NCI-H69 (cell line): ENCODE measurements around the gene ARHGEF12.

Source experiments
- DNase-seq: peaks from one replicate; lab custom pipeline; 2025; lab: John Stamatoyannopoulos, UW

ARHGEF12 gene

GRCh38 chr11:120342678-120343077 lies 6.5 kb downstream of the ARHGEF12 start:
- no peak for DNase-seq

DNA sequence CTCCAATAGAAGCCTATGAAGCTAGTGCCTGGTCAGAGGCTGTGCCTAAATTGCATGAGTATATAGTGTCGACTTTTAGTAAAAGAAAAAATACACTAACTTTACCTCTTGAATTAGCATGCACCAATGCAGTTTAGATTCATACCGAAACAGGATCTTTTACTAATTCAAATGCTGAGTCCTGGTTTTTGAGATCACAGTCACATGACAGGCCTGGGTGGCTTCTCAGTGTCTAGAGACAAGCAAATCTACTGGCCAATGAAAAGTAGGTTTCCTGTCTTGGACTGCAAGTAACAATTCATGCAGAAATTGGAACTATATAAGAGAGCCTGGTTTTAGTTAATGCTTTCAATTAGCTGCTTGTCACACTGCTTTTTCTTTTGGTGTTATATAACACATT lies 7.2 kb downstream of the ARHGEF12 start:
- DNase-seq, result no peak

- DNase-seq, result no peak
These were observed 8.2 kb downstream of the ARHGEF12 start for GRCh38 chr11:120344302-120345004.

DNA sequence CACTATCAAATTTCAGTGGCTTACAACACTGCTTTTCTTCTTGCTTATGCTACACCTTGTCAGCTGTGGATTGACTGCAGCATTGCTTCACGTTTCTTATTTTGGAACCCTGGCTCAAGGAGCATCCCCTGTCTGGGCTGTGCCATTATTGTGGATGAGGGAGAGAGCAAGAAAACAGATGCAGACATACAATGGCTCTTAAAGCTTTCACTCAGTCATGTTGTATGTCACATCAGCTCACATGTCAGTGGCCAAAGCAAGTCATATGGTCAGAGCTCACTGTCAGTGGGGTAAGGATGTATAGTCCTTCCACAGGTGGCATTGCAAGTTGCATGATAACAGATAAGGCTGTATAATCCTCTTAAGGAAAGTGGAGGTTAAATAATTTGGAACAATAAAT lies 10.0 kb downstream of the ARHGEF12 start:
- peak; percentile 20 for DNase-seq

DNA sequence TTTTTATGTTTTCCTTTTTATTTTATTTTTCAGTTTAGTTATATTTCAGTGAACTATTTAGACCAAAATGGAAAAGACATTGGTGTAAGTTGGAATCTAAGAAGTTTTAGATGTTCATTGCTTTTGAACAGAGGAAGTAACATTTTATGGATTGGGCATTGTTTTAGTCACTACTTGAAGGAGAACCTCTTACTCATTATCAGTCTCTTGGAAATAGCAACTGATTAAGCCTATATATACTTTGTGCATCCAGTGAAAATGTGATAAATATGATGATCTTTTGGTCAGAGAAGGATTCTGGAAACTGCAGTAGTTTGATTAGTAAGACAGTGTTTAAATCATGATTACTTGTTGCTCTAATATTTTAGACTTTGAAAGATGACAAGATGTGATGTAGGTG lies 14.4 kb downstream of the ARHGEF12 start:
- no peak for DNase-seq

- no peak for DNase-seq
These were observed 16.2 kb downstream of the ARHGEF12 start for GRCh38 chr11:120352405-120352804.

GRCh38 chr11:120354068-120354467 lies 17.9 kb downstream of the ARHGEF12 start:
- DNase-seq, result no peak

DNA sequence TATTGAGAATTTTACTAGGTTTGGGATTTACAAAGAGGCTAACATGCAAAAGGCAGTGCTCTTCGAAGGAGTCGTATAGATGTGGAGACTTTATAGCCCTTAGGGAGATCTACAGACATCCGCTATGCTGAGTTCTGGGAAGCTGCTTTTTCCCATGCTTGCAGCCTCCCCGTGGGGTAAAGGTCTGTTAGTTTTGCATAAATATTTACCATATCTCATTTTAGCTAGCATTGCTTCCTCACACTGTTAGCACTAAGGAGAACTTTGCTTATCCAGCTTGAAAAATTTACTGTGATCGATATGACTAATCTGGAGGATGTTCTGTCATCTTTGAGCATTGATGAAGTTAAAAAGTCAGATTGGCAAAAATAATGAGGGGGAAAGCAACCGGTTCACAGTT lies 18.6 kb downstream of the ARHGEF12 start:
- peak; percentile 5 for DNase-seq

DNA sequence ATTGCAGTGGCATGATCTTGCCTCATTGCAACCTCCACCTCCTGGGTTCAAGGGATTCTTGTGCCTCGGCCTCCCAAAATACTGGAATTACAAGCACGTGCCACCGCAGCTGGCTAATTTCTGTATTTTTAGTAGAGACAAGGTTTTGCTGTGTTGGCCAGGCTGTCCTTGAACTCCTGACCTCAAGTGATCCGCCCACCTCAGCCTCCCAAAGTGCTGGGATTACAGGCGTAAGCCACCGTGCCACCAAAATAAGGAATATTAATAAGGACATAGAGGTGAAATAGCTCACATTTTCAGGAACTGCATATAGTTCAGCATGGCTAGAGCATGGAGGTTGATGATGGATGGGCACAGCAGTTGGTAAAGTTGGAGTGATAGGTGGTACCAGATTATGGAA lies 21.4 kb downstream of the ARHGEF12 start:
- DNase-seq, result no peak

GRCh38 chr11:120358729-120359128 lies 22.5 kb downstream of the ARHGEF12 start:
- no peak for DNase-seq

GRCh38 chr11:120363436-120363835 lies 27.2 kb downstream of the ARHGEF12 start:
- DNase-seq, result no peak

DNA sequence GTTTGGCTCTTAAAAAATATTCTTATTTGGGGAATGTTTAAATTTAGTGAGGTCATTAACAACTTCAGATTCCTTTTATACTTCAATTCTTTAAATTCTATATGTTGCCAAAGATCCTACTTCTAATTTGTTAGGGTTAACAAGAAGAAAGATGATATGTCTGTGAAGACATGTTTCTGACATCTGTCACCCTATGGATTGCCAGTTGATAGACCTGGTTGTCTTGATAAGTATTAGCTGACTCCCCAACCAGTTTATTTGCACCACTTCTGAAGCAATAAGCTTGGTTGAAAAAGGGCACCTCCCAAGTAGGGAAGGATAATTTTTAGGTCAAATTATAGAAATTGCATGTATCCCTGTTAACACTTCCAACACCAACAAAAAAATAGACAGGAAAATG lies 29.3 kb downstream of the ARHGEF12 start:
- DNase-seq, result no peak

- no peak for DNase-seq
These were observed 36.1 kb downstream of the ARHGEF12 start for GRCh38 chr11:120372296-120372695.

- DNase-seq, result no peak
These were observed 38.9 kb downstream of the ARHGEF12 start for GRCh38 chr11:120375076-120375475.

DNA sequence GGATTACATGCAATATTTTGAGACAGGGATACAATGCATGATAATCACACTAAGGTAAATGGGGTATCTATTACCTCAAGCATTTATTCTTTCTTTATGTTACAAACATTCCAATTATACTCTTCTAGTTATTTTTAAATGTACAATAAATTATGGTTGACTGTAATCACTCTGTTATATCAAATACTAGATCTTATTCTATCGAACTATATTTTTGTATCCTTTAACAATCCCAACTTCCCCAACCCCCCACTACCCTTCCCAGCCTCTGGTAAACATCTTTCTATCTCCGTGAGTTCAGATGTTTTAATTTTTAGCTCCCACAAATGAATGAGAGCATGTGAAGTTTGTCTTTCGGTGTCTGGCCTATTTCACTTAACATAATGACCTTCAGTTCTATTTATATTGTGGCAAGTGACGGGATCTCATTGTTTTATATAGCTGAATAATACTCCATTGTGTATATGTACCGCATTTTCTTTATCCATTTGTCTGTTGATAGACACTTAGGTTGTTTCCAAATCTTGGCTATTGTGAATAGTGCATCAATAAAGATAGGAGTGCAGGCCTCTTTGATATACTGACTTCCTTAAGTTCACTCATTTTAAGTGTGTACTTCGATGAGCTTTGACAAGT lies 40.5 kb downstream of the ARHGEF12 start:
- no peak for DNase-seq

DNA sequence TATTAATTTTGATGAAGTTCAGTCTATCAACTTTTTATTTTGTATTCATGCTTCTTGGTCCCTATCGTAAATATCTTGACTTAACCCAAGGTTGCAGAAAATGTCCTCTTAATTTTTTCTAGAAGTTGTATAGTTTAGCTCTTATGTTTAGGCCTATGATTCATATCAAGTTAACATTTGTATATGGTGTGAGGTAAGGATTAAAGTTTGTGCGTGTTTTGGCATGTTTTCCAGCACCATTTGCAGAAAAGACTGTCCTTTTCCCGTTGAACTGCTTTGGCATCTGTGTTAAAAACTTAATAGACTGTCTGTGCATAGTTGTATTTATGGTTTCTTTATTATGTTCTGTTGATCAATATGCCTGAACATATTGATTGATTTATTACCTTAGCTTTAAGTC lies 42.3 kb downstream of the ARHGEF12 start:
- no peak for DNase-seq

DNA sequence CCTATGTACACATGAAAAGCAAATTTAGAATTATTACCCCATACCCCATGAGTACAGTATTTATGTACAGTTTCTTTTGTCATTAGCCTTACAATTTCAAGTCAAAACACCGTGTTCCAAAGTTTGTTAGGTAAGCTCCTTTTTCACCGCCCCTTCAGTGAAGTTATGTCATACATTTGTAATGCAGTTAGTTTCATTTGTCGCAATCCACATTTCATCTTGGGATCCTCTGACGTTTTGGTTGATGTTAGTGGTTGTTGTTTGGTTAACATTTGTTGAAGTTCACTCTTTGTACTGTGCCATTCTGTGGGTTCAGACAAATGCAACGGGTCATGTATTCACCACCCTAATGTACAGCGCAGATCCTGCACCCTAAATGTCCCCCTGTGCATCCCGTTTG lies 45.2 kb downstream of the ARHGEF12 start:
- DNase-seq, result no peak

DNA sequence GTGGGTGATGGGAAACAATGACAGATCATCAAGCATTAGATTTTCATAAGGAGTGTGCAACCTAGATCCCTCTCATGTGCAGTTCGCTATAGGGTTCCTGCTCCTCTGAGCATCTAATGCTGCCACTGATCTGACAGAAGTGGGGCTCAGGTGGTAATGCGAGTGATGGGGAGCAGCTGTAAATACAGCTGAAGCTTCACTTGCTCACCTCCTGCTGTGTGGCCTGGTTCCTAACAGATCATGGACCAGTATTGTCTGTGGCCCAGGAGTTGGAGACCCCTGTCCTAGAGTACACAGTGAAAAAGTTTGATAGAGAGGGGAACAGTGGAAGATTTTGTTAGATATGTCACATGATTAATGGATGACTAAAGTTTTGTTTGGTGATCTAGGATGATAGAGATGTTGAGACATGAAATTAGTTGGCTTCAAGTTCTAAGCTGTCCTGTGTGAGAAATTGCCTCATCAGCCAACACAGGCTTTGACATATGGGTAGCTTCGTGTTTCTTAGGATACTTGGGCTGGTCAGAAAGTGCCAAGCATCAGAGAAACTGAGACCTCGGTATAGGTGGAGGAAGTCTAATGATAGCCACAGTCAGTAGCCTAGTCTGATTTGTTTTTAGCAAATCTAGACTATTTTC lies 47.4 kb downstream of the ARHGEF12 start:
- DNase-seq, result no peak

DNA sequence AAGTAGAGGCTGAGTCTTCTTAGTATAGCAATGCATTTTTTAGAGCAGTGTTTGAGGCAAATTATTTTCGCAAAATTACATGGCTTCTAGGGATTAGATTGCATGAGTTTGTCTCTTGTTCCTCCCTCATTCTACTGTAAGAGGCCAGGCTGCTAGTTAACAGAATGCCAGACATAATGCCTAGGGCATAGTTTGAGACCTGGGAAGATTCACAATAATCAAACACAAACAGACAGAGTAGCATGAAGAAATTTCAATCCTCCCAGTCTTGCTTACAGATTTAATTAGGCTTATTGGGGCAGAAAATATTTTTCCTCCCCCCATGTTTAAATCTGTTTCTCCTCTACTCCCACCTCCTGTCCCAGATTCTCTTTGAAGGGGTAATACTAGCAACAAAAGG lies 48.3 kb downstream of the ARHGEF12 start:
- DNase-seq, result peak; percentile 14

- no peak for DNase-seq
These were observed 48.9 kb downstream of the ARHGEF12 start for GRCh38 chr11:120385110-120385509.

- no peak for DNase-seq
These were observed 49.4 kb downstream of the ARHGEF12 start for GRCh38 chr11:120385655-120386054.

- no peak for DNase-seq
These were observed 50.1 kb downstream of the ARHGEF12 start for GRCh38 chr11:120386318-120386717.

DNA sequence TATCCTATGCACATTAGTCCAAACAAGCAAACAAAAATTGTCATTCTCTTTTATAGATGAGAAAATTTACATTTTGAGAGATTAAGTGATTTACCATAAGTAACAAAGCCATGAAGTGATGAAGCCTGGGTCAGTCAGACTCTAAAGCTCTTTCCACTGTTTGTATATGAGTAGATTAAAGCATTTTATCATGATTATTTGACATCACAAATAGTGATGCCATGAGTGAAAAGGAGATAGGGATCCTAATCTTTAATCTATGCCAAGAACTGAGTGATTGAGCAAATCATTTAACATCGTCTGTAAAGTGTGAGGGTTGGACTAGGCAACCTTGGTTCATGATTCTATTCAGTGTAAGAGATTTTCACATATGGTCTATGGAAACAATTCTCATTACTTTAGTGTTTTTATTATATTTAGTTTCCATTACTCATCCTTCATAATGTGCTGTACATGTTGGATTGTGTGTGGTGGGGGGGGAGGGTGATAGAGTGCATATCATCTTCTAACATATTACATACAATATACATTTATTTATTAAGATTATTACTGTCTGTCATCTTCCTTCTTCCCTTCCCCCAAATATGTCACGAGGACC lies 50.7 kb downstream of the ARHGEF12 start:
- no peak for DNase-seq
